Kidney (tissue), 14 donors: ENCODE measurements around the gene BEST1. TPM values are rescaled to one million over a fixed set of nuclear protein-coding genes. Genes with fewer than 3 reads are reported as not detected.

ENCODE experiments used
- DNase-seq, 5 donors: peaks; one replicate each; pipeline ENCODE4 v3.0.0-alpha.2; 2013 to 2020
- FAIRE-seq: peaks from 2 replicates; lab custom pipeline; 2012; peaks lifted over from hg19 to GRCh38; lab: Jason Lieb, UNC
- H3K27ac ChIP-seq, 2 donors: one replicate each; pipeline ENCODE4 v1.7.0; 2013; ENCODE audit warnings: low read depth in 2 of 2, low read length in 2 of 2, inconsistent platforms in 1 of 2
- H3K27me3 ChIP-seq: one replicate; pipeline ENCODE4 v1.7.1; 2013; ENCODE audit warnings: low read length, inconsistent platforms; ENCODE audit not compliant: control insufficient read depth, insufficient read depth
- H3K36me3 ChIP-seq, 3 donors: one replicate each; pipeline versions ENCODE4 v1.7.0 to v1.7.1; 2013; ENCODE audit warnings: low read length in 3 of 3, control low read depth in 1 of 3, inconsistent platforms in 1 of 3; ENCODE audit not compliant: insufficient read depth in 3 of 3, control insufficient read depth in 2 of 3
- H3K4me1 ChIP-seq, 3 donors: one replicate each; pipeline versions ENCODE4 v1.7.0 to v1.7.1; 2013; ENCODE audit warnings: low read length in 3 of 3, inconsistent platforms in 1 of 3, low read depth in 1 of 3; ENCODE audit not compliant: control insufficient read depth in 2 of 3, insufficient read depth in 2 of 3
- H3K4me3 ChIP-seq, 3 donors: one replicate each; pipeline versions ENCODE4 v1.7.0 to v1.8.1; 2013; ENCODE audit warnings: low read length in 3 of 3, control low read depth in 1 of 3, inconsistent platforms in 1 of 3
- H3K9ac ChIP-seq, 3 donors: one replicate each; pipeline versions ENCODE4 v1.7.0 to v1.7.1; 2013; ENCODE audit warnings: low read length in 3 of 3, control low read depth in 1 of 3, inconsistent platforms in 1 of 3
- H3K9me3 ChIP-seq, 3 donors: one replicate each; pipeline versions ENCODE4 v1.7.0 to v1.7.1; 2013; ENCODE audit warnings: low read length in 3 of 3, control low read depth in 1 of 3, inconsistent platforms in 1 of 3; ENCODE audit not compliant: control insufficient read depth in 2 of 3, insufficient read depth in 1 of 3
- CTCF ChIP-seq: IDR thresholded peaks from 3 replicates; pipeline ENCODE4 v1.5.1; 2012; ENCODE audit warnings: mild to moderate bottlenecking, moderate library complexity, borderline replicate concordance; ENCODE audit not compliant: insufficient read depth; ENCODE audit errors: extremely low read depth
- intact Hi-C: fragments of 100-400 bp; cut with DNase I; formaldehyde crosslinking; loops from one replicate; pipeline ENCODE4 v1.11.1; 2022
- polyA plus RNA-seq: library from polyadenylated mRNA; stranded (reverse); fragments of 350-450 nt; fragmentation: Illumina TruSeq; extraction: RNeasy Lipid Tissue Mini Kit (QIAGEN cat#74804); gene quantifications from one replicate; pipeline ENCODE4 v1.2.3, GENCODE V29; 2014; ENCODE audit warnings: low read depth, low replicate concordance; ENCODE audit not compliant: insufficient read depth
- total RNA-seq: library from RNA; stranded (reverse); fragmentation: NEBNext Ultra II Directional; extraction: Animal tissue kit (Norgen Biotek cat#: 25700); gene quantifications from one replicate; pipeline ENCODE4 v1.2.1, GENCODE V29; 2021
- donor health status: control.
- donor health status: control.
- donor health status: control.
- donor health status: control.
- donor health status: control.
- donor health status: DM: yes; HTN: yes; CAD: no.
- donor health status: Normal renal cell carcinoma (clear cell type).

Gene BEST1
- total and polyA plus RNA-seq, 2 donors from 2014 or later = 0.62 to 7.1 TPM

- no peak for FAIRE-seq
- intact Hi-C loops = no loop called here
- Histone ChIP-seq H3K27ac (no peak overlapping the region), H3K27me3 (no peaks in the 10 kb centered on the region), H3K9ac (no peak overlapping the region), H3K36me3 (no peaks in the 10 kb centered on the region), H3K4me3 (no peak overlapping the region), H3K9me3 (no peaks in the 10 kb centered on the region), H3K4me1 (peaks cover 0 to 7% (median 0%) of the 10 kb centered on the region in 3 donors)
- no peak for TF ChIP-seq CTCF
- no peak for DNase-seq
Observed at GRCh38 chr11:61956191-61957020, 6.3 kb downstream of the BEST1 start.

DNA sequence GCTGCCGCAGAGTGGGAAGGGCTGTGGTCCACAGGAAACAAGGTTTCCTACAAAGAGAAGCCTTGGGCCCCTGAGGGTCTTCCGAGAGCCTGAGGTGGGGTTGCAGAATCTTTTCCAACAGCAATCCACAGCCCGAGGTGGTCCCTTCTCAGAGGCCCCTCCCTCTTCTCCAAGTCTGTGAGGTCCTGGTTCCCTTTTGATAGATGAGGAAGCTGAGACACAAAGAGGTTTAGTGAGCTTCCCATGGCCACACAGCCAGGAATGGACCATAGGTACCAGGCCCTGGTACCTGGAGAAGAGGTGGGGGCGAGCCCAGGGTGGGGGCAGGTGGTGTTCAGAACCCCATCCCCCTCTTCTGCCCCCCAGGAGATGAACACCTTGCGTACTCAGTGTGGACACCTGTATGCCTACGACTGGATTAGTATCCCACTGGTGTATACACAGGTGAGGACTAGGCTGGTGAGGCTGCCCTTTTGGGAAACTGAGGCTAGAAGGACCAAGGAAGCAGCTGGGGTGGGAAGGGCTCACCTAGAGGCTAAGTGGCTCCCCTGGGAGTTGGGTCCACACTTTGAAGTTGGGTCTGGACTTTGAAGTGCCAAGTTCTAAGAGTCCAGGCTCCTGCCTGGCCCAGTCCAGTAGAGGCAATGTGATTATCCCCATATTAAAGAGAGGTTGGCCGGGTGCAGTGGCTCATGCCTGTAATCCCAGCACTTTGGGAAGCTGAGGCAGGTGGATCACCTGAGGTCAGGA lies 7.0 kb downstream of the BEST1 start:
- H3K27me3 ChIP-seq = no peaks in the 10 kb centered on the region
- no peak for DNase-seq
- H3K36me3 ChIP-seq = no peaks in the 10 kb centered on the region
- H3K9me3 ChIP-seq = no peaks in the 10 kb centered on the region
- peaks cover 0 to 13% (median 0%) of the 10 kb centered on the region in 3 donors for H3K4me1 ChIP-seq
- no peak for FAIRE-seq
- no peak overlapping the region for H3K9ac ChIP-seq
- no peak overlapping the region for H3K4me3 ChIP-seq
- TF ChIP-seq CTCF = no peak
- H3K27ac ChIP-seq = no peak overlapping the region
- intact Hi-C loops = no loop called here

GRCh38 chr11:61958590-61958989 lies 8.4 kb downstream of the BEST1 start:
- Histone ChIP-seq H3K9ac (no peak overlapping the region), H3K36me3 (peaks cover 2 to 6% (median 4%) of the 10 kb centered on the region in 3 donors), H3K4me1 (peaks cover 0 to 24% (median 13%) of the 10 kb centered on the region in 3 donors), H3K27ac (no peak overlapping the region), H3K9me3 (no peaks in the 10 kb centered on the region), H3K27me3 (no peaks in the 10 kb centered on the region), H3K4me3 (no peak overlapping the region)
- no peak for TF ChIP-seq CTCF
- DNase-seq (no peak), FAIRE-seq (no peak)
- intact Hi-C loops = no loop called here
